ENCODE results near the gene RBPMS2.
A peak's percentile ranks its signal among the peaks of the same experiment; 100 is the strongest.

Gene RBPMS2

GRCh38 chr15:64732156-64732860 lies 43.1 kb downstream of the RBPMS2 start:
- peak in 1 of 10 donors; percentile 47 for DNase-seq
- intact Hi-C loops (cut with DNase I) = loop anchor here (5.0 kb wide), 1 partner anchor 175 kb away; no protein-coding TSS in a partner anchor

GRCh38 chr15:64731805-64732151 lies 43.6 kb downstream of the RBPMS2 start:
- peak in 1 of 10 donors; percentile 29 for DNase-seq
- intact Hi-C loops (cut with DNase I) = loop anchor here (1.0 to 5.0 kb wide), 2 partner anchors 79 to 176 kb away; no protein-coding TSS in a partner anchor

- peak; percentile 68 to 97 (median 88) for DNase-seq
- intact Hi-C loops (cut with DNase I) = loop anchor here (1.0 to 5.0 kb wide), 2 partner anchors 79 to 176 kb away; no protein-coding TSS in a partner anchor
Measured at GRCh38 chr15:64731012-64731804, 44.2 kb downstream of the RBPMS2 start.

- intact Hi-C loops (cut with DNase I) = loop anchor here (5.0 kb wide), 1 partner anchor 177 kb away; no protein-coding TSS in a partner anchor
Measured at GRCh38 chr15:64730151-64730550, 45.2 kb downstream of the RBPMS2 start.

GRCh38 chr15:64720188-64720587 lies 55.2 kb downstream of the RBPMS2 start:
- no peak for DNase-seq
- intact Hi-C loops (cut with DNase I) = no loop called here

More at GRCh38 chr15:64730151-64730550, 45.2 kb downstream of the RBPMS2 start:
- DNase-seq = peak in 1 of 10 donors; percentile 20

- no peak for DNase-seq
- intact Hi-C loops (cut with DNase I) = no loop called here
Measured at GRCh38 chr15:64717735-64718495, 57.5 kb downstream of the RBPMS2 start.

- DNase-seq = no peak
- intact Hi-C loops (cut with DNase I) = no loop called here
Measured at GRCh38 chr15:64717130-64717529, 58.3 kb downstream of the RBPMS2 start.

- intact Hi-C loops (cut with DNase I) = no loop called here
Measured at GRCh38 chr15:64716452-64716851, 58.9 kb downstream of the RBPMS2 start.

GRCh38 chr15:64713592-64713991 lies 61.8 kb downstream of the RBPMS2 start:
- no peak for DNase-seq
- intact Hi-C loops (cut with DNase I) = no loop called here

More at GRCh38 chr15:64716452-64716851, 58.9 kb downstream of the RBPMS2 start:
- no peak for DNase-seq

- intact Hi-C loops (cut with DNase I) = no loop called here
- DNase-seq = no peak
Measured at GRCh38 chr15:64712353-64712752, 63.0 kb downstream of the RBPMS2 start.

- peak in 1 of 10 donors; percentile 36 for DNase-seq
- intact Hi-C loops (cut with DNase I) = no loop called here
Measured at GRCh38 chr15:64710676-64711428, 64.5 kb downstream of the RBPMS2 start.

- intact Hi-C loops (cut with DNase I) = no loop called here
- DNase-seq = no peak
Measured at GRCh38 chr15:64706011-64706911, 69.1 kb downstream of the RBPMS2 start.

GRCh38 chr15:64705006-64705405 lies 70.4 kb downstream of the RBPMS2 start:
- no peak for DNase-seq
- intact Hi-C loops (cut with DNase I) = no loop called here

- intact Hi-C loops (cut with DNase I) = no loop called here
- DNase-seq = no peak
Measured at GRCh38 chr15:64703632-64703959, 71.8 kb downstream of the RBPMS2 start.

GRCh38 chr15:64702816-64703631 lies 72.4 kb downstream of the RBPMS2 start:
- DNase-seq = peak; percentile 96 to 100 (median 99)
- intact Hi-C loops (cut with DNase I) = no loop called here

GRCh38 chr15:64701482-64702184 lies 73.8 kb downstream of the RBPMS2 start:
- intact Hi-C loops (cut with DNase I) = no loop called here
- no peak for DNase-seq

- intact Hi-C loops (cut with DNase I) = no loop called here
- no peak for DNase-seq
Measured at GRCh38 chr15:64701051-64701450, 74.3 kb downstream of the RBPMS2 start.

All from posterior cingulate gyrus (tissue), 11 donors.